B cell (primary cell): Measurements from ENCODE around the gene OSTF1.

Experiments used
- EZH2 ChIP-seq: IDR thresholded peaks from 2 replicates; pipeline ENCODE4 v1.6.1; 2012; ENCODE audit warnings: borderline replicate concordance, low read depth, mild to moderate bottlenecking, moderate library complexity, low read length; ENCODE audit not compliant: insufficient read depth, poor library complexity, severe bottlenecking
- TF ChIP-seq, protein P1 (sequence below): fragments of 200-600 bp; IDR thresholded peaks from one replicate; pipeline ENCODE4 v1.8.0; 2022; ENCODE audit warnings: antibody characterized with exemption, mild to moderate bottlenecking

DNA sequence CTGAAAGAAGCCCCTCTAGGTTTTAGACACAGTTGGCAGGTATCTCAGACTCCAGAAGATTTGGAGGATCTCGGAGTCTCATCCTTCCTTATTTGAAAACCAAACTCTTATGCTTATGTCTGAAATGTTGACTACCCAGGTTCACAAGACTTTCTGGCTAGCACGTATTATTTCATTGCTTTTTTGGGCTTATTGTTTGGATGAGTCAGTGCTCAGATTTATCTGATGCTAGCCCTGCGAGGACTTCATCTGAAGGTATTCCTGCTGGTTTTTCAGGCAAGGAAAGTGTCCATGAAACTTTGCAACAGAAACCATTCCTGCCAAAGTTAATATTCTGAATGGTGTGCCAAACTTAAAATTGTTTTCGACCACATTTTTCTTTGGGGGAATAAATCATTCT is 8.5 kb downstream of the OSTF1 start:
- TF ChIP-seq, protein P1, sequence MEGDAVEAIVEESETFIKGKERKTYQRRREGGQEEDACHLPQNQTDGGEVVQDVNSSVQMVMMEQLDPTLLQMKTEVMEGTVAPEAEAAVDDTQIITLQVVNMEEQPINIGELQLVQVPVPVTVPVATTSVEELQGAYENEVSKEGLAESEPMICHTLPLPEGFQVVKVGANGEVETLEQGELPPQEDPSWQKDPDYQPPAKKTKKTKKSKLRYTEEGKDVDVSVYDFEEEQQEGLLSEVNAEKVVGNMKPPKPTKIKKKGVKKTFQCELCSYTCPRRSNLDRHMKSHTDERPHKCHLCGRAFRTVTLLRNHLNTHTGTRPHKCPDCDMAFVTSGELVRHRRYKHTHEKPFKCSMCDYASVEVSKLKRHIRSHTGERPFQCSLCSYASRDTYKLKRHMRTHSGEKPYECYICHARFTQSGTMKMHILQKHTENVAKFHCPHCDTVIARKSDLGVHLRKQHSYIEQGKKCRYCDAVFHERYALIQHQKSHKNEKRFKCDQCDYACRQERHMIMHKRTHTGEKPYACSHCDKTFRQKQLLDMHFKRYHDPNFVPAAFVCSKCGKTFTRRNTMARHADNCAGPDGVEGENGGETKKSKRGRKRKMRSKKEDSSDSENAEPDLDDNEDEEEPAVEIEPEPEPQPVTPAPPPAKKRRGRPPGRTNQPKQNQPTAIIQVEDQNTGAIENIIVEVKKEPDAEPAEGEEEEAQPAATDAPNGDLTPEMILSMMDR, result no peak
- TF ChIP-seq EZH2, result no peak
